ENCODE measurements around the gene EPHB1.

EPHB1 gene

GRCh38 chr3:134911586-134912548 is 116.8 kb downstream of the EPHB1 start:
- no peak for DNase-seq (ENCODE audit: low spot score)

GRCh38 chr3:134916276-134916961 is 121.4 kb downstream of the EPHB1 start:
- DNase-seq (ENCODE audit: low spot score): no peak

DNA sequence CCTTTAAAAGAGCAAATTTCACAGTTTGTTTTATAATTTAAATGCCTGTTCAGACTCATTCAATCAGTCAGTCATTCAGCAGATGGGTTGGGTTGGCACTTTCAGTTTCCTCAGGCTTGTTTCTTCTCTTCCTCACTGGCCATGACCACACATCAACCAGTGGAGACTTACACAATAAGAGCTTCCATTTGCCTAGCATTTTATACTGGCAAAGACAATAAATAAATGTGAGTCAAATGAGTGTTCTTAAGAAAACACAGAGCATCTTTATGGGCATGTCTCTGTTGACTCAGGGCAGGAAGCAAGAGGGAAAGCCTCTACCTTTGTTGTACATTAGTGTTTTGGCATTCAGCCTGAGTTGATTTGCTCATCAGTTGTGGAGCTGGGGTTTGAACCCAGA is 122.6 kb downstream of the EPHB1 start:
- DNase-seq (ENCODE audit: low spot score): no peak

DNA sequence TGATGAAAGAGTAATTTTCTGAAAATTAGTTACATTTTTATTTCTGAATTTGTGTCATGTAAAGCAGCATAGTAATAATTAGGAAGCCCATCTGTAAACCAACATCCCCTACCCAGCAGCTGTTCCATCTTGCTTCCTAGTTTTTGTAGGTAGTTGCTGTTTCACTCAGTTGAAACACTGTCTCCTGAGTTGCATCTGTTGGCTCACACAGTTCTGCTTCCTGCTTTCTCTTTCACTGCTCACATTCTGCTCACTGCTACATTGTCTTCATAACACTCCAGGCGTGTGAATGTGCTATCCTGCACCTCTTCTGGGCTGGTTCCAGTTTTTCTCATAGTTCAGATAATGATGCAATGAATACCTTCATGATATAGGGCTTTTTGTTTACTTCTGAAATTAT is 123.4 kb downstream of the EPHB1 start:
- DNase-seq (ENCODE audit: low spot score): no peak

DNA sequence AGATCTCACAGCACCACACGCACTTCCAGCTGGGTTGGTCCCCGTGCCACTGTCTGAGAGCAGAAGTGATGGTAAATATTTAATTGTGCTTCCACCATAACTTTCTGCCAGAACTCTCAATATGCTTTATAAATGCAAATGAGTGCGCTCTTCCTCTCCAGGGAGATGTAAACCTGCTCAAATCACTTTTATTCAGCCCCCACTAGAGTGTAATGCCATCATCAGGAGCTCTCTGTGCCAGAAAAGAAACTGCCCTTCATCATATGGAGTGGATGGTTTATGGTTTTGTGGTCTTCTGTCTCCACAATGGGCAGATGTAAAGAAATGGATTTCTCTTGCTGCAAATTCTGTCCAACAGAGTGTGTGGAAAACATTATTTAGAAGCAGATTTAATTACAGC is 127.0 kb downstream of the EPHB1 start:
- no peak for DNase-seq (ENCODE audit: low spot score)

- no peak for DNase-seq (ENCODE audit: low spot score)
Observed at GRCh38 chr3:134922866-134923265, 127.8 kb downstream of the EPHB1 start.

DNA sequence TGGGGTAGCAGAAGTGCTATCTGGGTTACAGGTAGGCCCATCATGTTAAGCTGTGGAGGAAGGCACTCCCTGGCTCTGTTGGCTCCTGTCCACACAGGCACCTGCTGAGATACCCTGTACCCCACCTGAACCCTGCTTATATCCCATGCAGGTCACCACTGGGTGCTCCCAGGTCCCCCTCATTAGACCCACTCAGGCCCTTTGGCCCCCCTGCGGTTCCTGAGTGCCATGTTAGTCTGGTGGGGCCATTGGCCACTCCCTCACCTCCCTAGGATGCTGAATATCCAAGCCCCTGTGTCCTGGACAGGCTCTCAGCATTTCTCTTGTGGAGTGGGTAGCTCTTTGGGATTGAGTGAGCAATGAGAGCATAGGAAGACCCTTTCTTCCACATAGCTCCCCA is 128.2 kb downstream of the EPHB1 start:
- no peak for DNase-seq (ENCODE audit: low spot score)

DNA sequence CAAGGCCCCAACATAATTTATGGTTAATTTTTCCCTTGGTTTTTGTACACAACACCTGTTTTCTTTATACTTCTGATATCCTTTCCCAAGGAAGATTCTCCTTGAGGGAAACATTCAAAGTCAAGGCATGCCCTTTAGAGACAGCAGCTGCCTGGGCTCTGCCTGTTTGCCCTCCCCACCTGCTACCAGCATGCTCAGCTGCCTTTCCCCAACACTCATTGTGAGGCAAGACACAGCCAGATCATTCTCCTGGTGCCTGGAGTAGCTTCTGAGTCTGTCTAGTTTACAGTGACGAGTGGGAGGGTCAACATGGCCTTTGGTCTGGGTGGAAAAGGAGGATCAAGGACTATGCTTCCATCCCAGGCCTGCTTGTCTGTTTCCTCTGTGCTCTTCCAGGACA is 132.5 kb downstream of the EPHB1 start:
- no peak for DNase-seq (ENCODE audit: low spot score)

DNA sequence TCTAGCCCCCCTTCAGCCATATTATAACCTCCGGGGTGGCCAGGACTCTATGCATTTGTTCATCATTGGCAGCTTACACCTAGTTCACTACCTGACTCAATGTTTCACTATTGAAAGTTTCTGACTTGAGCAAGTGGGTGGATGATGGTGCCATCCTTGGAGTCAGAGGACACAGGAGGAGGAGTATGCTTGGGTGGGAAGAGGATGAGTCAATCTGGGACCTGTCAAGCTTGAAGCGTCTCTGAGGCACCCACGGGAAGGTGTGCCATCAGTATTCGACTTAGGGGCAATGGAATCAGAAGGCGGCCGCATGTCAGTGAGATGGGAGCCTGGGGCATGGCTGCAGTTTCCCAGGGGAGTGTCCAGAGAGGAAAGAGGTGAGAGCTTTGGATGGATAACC is 133.3 kb downstream of the EPHB1 start:
- no peak for DNase-seq (ENCODE audit: low spot score)

GRCh38 chr3:134928819-134929218 is 133.8 kb downstream of the EPHB1 start:
- no peak for DNase-seq (ENCODE audit: low spot score)

DNA sequence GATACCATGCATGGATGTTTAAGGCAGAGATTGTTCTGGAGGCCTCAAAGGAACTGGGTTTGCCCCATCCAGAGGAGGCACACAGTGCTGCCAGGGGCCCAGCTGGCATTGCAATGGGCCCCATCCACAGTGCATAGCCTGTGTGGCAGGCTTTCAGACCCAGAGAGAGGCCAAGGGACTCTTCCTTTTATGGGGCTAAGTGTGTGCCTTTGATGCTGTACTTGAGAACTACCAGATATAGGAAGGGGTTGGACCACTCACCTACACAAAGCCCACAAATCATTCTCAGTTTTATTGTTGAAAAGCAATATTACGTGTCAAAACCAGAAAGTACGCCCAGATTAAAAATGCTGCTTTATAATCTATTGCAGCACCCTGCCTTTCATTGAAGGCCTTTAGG is 134.9 kb downstream of the EPHB1 start:
- no peak for DNase-seq (ENCODE audit: low spot score)

DNA sequence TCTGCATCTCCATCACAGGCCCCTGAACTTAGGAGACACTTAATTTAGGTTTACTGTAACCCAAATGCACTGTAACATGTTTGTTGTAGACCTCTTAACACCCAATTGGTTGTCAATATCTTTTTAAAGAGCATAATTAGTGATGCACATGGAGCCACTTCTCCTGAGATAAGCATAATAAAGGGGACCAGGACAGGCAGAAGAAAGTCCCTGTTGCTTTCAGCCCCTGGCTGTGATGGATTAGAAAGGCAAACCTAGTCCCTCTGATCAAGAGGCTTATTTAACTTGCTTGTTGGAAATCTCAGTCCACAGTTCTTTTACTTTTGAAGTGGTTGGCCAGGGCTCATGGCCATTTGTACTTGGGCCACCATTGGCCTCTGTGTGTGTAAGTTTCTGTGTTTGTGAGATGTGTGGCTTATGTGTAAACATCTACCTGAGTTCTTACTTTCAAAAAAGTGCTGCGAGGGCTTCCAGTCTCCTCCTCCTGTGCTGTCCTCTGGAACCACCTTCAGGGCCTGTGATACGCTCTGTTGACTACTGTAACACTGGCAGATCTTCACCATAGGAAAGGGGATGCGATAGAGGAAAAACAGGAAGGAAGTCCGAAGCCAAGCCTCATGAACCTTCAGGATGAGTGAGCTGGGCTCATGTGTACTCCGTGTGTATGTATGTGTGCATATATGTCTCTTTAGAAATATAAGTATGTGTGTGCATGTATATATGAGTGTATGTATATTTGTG is 136.2 kb downstream of the EPHB1 start:
- no peak for DNase-seq (ENCODE audit: low spot score)

GRCh38 chr3:134932035-134932434 is 137.0 kb downstream of the EPHB1 start:
- DNase-seq (ENCODE audit: low spot score): no peak

DNA sequence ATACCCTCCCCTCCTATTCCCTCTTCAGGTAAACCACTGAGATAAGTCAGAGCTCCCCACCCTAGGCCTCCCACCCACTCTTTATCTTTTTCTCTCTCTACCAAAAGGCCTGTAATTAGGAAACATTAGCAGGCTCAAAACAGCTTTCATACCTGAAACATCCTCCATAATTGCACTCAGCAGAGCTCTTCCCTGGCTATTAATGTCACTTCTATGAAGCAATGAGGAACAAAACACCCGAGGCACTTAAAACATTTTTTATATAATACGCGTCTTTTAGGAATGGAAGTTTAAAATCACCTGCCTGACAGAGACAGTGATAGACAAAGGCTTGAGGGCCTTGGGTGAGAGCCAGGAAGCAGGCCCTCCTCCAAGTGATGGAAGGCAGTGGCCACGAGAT is 138.9 kb downstream of the EPHB1 start:
- no peak for DNase-seq (ENCODE audit: low spot score)

DNA sequence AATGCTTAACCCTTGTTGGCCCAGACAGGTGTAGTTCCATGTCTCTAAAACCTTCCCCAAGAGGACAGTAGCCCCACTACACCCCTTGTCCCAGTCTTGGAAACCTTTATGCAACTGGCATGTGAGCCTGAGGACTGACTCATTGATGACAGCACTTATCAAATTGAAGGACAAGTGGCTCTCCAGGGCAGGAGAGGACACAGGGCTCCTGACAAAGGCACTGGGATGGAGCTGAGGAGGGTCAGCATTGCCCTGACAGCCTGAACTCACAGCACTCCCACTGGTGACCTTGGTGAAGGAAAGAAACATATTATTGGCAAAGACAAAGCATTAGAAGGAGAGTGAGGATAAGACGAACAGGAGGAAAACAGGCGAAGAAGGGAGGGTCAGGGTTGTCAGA is 139.9 kb downstream of the EPHB1 start:
- DNase-seq (ENCODE audit: low spot score): no peak

DNA sequence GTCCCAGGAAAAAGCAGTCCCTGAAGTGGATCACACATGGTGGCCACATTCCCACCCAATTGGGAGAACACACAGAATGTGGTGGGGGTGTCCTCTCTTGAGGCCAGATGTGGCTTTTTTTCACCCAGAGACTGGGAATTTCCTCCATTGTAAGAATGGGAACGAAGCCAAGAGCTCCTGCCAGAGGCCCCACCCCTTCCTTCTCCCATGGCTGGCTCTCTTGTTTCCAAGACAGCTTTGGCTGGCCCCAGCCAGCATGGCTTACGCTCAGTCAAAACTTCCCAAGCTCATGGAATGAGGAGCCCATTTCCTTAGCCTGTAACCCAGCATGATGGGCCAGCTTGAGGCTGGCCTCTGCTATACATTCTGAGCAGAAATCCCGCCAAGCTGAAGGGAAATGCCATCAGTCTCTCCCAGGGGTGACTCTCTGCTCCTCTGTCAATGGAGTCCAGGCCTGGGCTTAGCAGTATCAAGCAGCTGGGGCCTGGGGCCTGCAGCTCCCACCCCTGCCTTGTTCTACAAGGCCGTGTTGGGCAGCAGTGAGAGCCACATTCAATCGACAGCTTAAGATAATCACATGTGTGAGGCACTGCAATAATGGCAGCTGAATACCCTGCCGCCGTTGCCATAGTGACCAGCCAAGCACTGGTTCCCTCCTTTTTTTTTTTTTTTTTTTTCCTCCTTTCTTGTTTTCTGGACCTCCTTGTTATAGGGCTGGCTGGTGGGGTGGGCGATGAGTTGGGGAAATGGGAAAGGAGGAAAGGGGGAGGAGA is 142.4 kb downstream of the EPHB1 start:
- no peak for DNase-seq (ENCODE audit: low spot score)

GRCh38 chr3:134938029-134938525 is 143.0 kb downstream of the EPHB1 start:
- no peak for DNase-seq (ENCODE audit: low spot score)

GRCh38 chr3:134939978-134940377 is 144.9 kb downstream of the EPHB1 start:
- DNase-seq (ENCODE audit: low spot score): no peak

DNA sequence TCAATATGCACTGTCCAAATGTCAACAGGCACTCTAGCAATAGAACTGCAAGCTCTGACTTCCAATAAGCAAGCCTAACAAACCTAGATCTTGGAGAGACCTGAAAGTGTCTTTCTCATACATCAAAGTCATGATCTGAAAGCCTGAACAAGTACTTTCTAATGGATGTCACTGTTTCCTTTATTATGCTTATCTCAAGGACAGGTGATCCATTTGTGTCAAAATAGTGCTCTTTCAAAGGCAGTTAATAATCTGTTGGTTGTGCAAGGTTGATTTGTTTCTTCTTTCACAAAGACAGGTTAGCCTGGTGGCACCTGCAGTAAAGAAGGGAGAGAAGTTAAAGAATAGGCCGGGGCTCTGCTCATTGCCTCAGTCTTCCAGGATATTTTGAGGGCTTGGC is 146.8 kb downstream of the EPHB1 start:
- DNase-seq (ENCODE audit: low spot score): no peak

GRCh38 chr3:134944429-134944828 is 149.4 kb downstream of the EPHB1 start:
- no peak for DNase-seq (ENCODE audit: low spot score)

GRCh38 chr3:134949150-134949549 is 154.1 kb downstream of the EPHB1 start:
- DNase-seq (ENCODE audit: low spot score): no peak

DNA sequence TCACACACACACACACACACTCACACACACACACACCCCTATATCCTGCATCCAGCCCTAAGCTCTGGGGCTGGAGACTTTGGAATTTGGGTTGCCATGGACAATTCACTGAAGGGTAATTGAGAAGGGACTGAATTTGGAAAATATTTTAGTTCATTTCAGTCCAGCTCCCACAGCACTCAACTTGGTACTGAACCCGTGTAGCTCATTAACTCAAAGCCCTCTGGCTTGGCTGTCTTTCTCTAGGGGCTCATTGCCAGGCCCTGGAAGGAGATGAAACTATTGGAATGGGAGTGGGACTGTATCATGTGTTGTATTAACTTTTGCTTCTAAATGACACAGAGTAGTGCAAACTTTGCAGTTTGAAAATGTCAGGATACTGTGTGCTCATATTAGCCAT is 157.3 kb downstream of the EPHB1 start:
- no peak for DNase-seq (ENCODE audit: low spot score)
